ENCODE results near the gene METRN. TPM values are rescaled to one million over a fixed set of nuclear protein-coding genes. Genes with fewer than 3 reads are reported as not detected.

The METRN gene
- total and polyA plus RNA-seq, 2 experiments from 2014 or later = 21.6 to 98.1 TPM

- no peak for DNase-seq
- in situ Hi-C loops (cut with MboI) = no loop called here
- TF ChIP-seq EZH2 (IDR thresholded peaks at IDR 0.05; ENCODE audit: insufficient read depth, poor library complexity, severe bottlenecking) (no peak), EZH2phosphoT487 (IDR thresholded peaks at IDR 0.05; ENCODE audit: insufficient read depth, low read depth) (no peak)
- no peak within 1 kb of the TSS for H3K27ac ChIP-seq
- no peak within 1 kb of the TSS for H3K9ac ChIP-seq
- no peak within 1 kb of the TSS for H3K4me3 ChIP-seq
- H4K20me1 ChIP-seq (ENCODE audit: insufficient read depth) = no peaks in the 10 kb centered on the region
- H3K4me2 ChIP-seq (ENCODE audit: unreplicated experiment) = no peak within 1 kb of the TSS
- no peaks in the 10 kb centered on the region for H3F3A ChIP-seq (ENCODE audit: insufficient read depth)
- no peaks in the 10 kb centered on the region for H3K4me1 ChIP-seq (ENCODE audit: insufficient read depth)
- H2AFZ ChIP-seq = no peak within 1 kb of the TSS
- H3K79me2 ChIP-seq (ENCODE audit: insufficient read depth) = no peaks in the 10 kb centered on the region
- no peaks in the 10 kb centered on the region for H3K36me3 ChIP-seq (ENCODE audit: low read depth)
- 79 to 83% methylated on average over 32 to 37 of the region's 37 CpGs for WGBS, 2 experiments (ENCODE audit: low coverage in 1 of 2, low lambda C conversion rate in 2 of 2, missing lambda C conversion rate in 2 of 2)
- no peaks in the 10 kb centered on the region for H3K9me3 ChIP-seq (ENCODE audit: low read depth)
- no peaks in the 10 kb centered on the region for H3K9me2 ChIP-seq (ENCODE audit: insufficient read depth)
- H3K27me3 ChIP-seq (replicated peaks; ENCODE audit: insufficient read depth) = no peaks in the 10 kb centered on the region
These were observed 45.8 kb downstream of the METRN start, which contains the start of gene MSLN for GRCh38 chr16:760545-761343. Gene MSLN (plus strand): TSS chr16:760734. CDS start chr16:762681, 1,947 bp downstream.

- Histone ChIP-seq H3K4me3 (no peak overlapping the region), H3K79me2 (ENCODE audit: insufficient read depth) (no peaks in the 10 kb centered on the region), H3K27me3 (replicated peaks; ENCODE audit: insufficient read depth) (no peaks in the 10 kb centered on the region), H3F3A (ENCODE audit: insufficient read depth) (no peaks in the 10 kb centered on the region), H3K9ac (no peak overlapping the region), H4K20me1 (ENCODE audit: insufficient read depth) (no peaks in the 10 kb centered on the region), H3K4me2 (ENCODE audit: unreplicated experiment) (no peak overlapping the region), H2AFZ (no peak overlapping the region), H3K27ac (no peak overlapping the region), H3K9me3 (ENCODE audit: low read depth) (no peaks in the 10 kb centered on the region), H3K4me1 (ENCODE audit: insufficient read depth) (no peaks in the 10 kb centered on the region), H3K9me2 (ENCODE audit: insufficient read depth) (no peaks in the 10 kb centered on the region), H3K36me3 (ENCODE audit: low read depth) (no peaks in the 10 kb centered on the region)
- 45 to 48% methylated on average over 18 to 22 of the region's 22 CpGs for WGBS, 2 experiments (ENCODE audit: low coverage in 1 of 2, low lambda C conversion rate in 2 of 2, missing lambda C conversion rate in 2 of 2)
- in situ Hi-C loops (cut with MboI) = no loop called here
- no peak for DNase-seq
- TF ChIP-seq EZH2 (IDR thresholded peaks at IDR 0.05; ENCODE audit: insufficient read depth, poor library complexity, severe bottlenecking) (no peak), EZH2phosphoT487 (IDR thresholded peaks at IDR 0.05; ENCODE audit: insufficient read depth, low read depth) (no peak)
These were observed 47.0 kb downstream of the METRN start for GRCh38 chr16:761625-762513.

GRCh38 chr16:762595-763268, 47.8 kb downstream of the METRN start:
- no peak overlapping the region for H3K4me2 ChIP-seq (ENCODE audit: unreplicated experiment)
- no peaks in the 10 kb centered on the region for H3F3A ChIP-seq (ENCODE audit: insufficient read depth)
- no peak overlapping the region for H3K27ac ChIP-seq
- H3K4me1 ChIP-seq (ENCODE audit: insufficient read depth) = no peaks in the 10 kb centered on the region
- H3K9me3 ChIP-seq (ENCODE audit: low read depth) = no peaks in the 10 kb centered on the region
- no peak for TF ChIP-seq EZH2 (IDR thresholded peaks at IDR 0.05; ENCODE audit: insufficient read depth, poor library complexity, severe bottlenecking)
- no peaks in the 10 kb centered on the region for H3K9me2 ChIP-seq (ENCODE audit: insufficient read depth)
- no peaks in the 10 kb centered on the region for H4K20me1 ChIP-seq (ENCODE audit: insufficient read depth)
- no peaks in the 10 kb centered on the region for H3K27me3 ChIP-seq (replicated peaks; ENCODE audit: insufficient read depth)
- in situ Hi-C loops (cut with MboI) = no loop called here
- H3K36me3 ChIP-seq (ENCODE audit: low read depth) = no peaks in the 10 kb centered on the region
- no peak for DNase-seq
- no peak overlapping the region for H3K9ac ChIP-seq
- H2AFZ ChIP-seq = no peak overlapping the region
- no peak overlapping the region for H3K4me3 ChIP-seq
- 60 to 72% methylated on average over 16 to 17 of the region's 17 CpGs for WGBS, 2 experiments (ENCODE audit: low coverage in 1 of 2, low lambda C conversion rate in 2 of 2, missing lambda C conversion rate in 2 of 2)
- no peaks in the 10 kb centered on the region for H3K79me2 ChIP-seq (ENCODE audit: insufficient read depth)
